Stimulated activated naive B cell treated with anti-CD40 and anti-IgM and Interleukin-4, amounts not matched to agents 10 μg/mL and 1 μg/mL and 100 μg/mL, for 72 hours (primary cell): ENCODE data around the gene SIX3.

Source experiments
- ATAC-seq, 2 donors: fragments of 150-1000 bp; cut with Tn5 transposase; replicated peaks; 2 replicates each; pipeline ENCODE4 v1.10.0; 2021; ENCODE audit warnings: moderate library complexity in 1 of 2
- DNase-seq: peaks from one replicate; pipeline ENCODE4 v3.0.0; 2021
- H3K27ac Mint-ChIP-seq: one replicate; pipeline ENCODE4 v1.8.0; 2022; ENCODE audit warnings: mild to moderate bottlenecking, mixed read lengths
- H3K27me3 Mint-ChIP-seq, 2 donors: one replicate each; pipeline ENCODE4 v1.8.0; 2022; ENCODE audit warnings: mixed read lengths in 2 of 2
- H3K36me3 Mint-ChIP-seq, 2 donors: one replicate each; pipeline ENCODE4 v1.8.0; 2022; ENCODE audit warnings: mixed read lengths in 2 of 2, mild to moderate bottlenecking in 1 of 2
- H3K4me1 Mint-ChIP-seq, 2 donors: one replicate each; pipeline ENCODE4 v1.8.0; 2022; ENCODE audit warnings: mixed read lengths in 2 of 2, mild to moderate bottlenecking in 1 of 2
- H3K4me3 Mint-ChIP-seq, 2 donors: one replicate each; pipeline ENCODE4 v1.8.0; 2022; ENCODE audit warnings: mild to moderate bottlenecking in 2 of 2, mixed read lengths in 2 of 2, moderate library complexity in 1 of 2
- H3K9me3 Mint-ChIP-seq, 2 donors: one replicate each; pipeline ENCODE4 v1.8.0; 2022; ENCODE audit warnings: mixed read lengths in 2 of 2, mild to moderate bottlenecking in 1 of 2

The SIX3 gene

DNA sequence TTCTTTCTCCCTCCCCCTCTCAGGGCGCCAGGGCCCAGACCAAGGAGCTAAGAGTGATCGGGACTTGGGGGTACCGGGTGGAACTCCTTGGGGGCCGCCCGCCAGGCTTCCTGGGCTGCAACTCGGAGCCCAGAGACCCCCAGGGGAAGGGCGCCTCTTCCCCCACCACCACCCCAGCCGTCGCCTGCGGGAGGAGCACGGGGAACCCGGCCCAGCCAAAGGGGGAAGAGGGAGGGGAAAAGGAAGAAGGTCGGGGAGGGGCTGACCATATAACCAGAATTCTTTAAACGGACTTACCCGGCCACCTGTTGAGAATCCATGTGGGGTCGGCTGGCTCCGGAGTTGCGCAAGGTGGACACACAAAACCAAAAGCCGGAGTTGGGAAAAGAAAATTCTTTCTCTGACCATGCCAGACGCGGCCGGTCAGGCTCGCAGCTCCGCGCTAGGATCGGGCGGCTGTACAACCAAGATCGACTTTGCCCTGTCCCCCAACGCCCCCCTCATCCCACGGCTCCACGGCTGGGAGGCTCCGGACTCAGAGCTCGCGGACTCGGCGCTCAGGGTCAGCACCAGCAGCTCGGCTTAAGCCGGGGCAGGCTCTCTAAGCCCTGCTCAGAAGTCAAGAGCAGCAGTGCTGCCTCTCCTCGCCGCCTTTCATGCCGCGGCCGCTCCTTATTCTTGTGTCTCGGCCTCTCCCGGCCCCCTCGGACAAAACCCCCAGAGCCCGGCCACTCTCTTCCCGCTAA is 6.3 kb upstream of the SIX3 start:
- DNase-seq, result no peak

DNA sequence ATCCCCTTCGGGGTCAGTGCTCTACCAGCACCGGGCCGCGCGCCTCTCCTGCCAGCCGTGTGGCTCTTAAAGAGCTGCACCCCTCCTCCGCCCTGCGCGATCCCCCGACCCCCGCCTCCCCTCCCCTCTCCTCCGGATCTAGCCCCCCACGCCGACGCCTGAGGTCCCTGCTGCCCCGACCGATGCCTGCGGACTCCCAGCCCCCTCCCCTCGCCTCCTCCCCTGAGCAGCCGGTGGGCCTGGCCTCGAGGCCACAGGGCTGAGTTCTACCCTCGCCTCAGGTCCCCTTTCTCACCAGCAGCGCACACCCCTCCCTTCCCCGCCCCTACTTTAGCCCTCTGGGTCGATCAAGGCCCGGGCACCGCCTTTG is 5.8 kb upstream of the SIX3 start:
- no peak for ATAC-seq

More for the DNA sequence above, 6.3 kb upstream of the SIX3 start:
- Mint-ChIP-seq H3K4me3 (peak overlapping the region; percentile 72 to 77), H3K9me3 (peaks cover 0 to 4% of the 10 kb centered on the region in 2 donors), H3K4me1 (peaks cover 45 to 81% of the 10 kb centered on the region in 2 donors), H3K36me3 (peaks cover 4% of the 10 kb centered on the region in 2 donors), H3K27me3 (peaks cover 78 to 96% of the 10 kb centered on the region in 2 donors), H3K27ac (peak overlapping the region; percentile 91)
- ATAC-seq, result no peak

DNA sequence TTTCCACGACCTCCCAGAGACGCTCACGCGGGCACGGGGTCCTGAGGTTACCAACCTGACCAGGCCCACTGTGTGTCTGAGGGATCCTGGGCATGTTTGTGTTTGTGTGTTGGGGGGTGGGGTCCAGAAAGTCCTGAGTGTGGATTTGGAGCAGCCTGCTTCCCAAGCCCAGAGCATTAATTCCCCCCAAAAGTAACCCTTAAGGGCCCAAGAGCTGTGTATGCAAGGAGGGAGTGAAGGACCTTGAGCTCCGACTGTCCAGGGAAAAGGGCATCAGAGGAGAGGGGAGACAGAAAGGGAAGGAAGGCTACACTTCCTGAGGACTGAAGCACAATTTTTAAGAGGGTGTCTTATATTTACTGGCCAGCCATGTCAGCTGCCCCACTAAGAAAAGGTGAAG is 5.2 kb upstream of the SIX3 start:
- H3K36me3 Mint-ChIP-seq, result peaks cover 4% of the 10 kb centered on the region in 2 donors
- H3K27ac Mint-ChIP-seq, result peak overlapping the region; percentile 83
- ATAC-seq (no peak), DNase-seq (no peak)
- H3K9me3 Mint-ChIP-seq, result peaks cover 0 to 4% of the 10 kb centered on the region in 2 donors
- no peak overlapping the region for H3K4me3 Mint-ChIP-seq
- H3K27me3 Mint-ChIP-seq, result peaks cover 76 to 96% of the 10 kb centered on the region in 2 donors
- H3K4me1 Mint-ChIP-seq, result peaks cover 44 to 82% of the 10 kb centered on the region in 2 donors

More for the DNA sequence above, 5.8 kb upstream of the SIX3 start:
- no peak for DNase-seq
- H3K36me3 Mint-ChIP-seq, result peaks cover 4% of the 10 kb centered on the region in 2 donors
- H3K4me3 Mint-ChIP-seq, result peak overlapping the region; percentile 72 to 77
- H3K27ac Mint-ChIP-seq, result peak overlapping the region; percentile 91
- peaks cover 42 to 81% of the 10 kb centered on the region in 2 donors for H3K4me1 Mint-ChIP-seq
- H3K27me3 Mint-ChIP-seq, result peaks cover 76 to 96% of the 10 kb centered on the region in 2 donors
- peaks cover 0 to 4% of the 10 kb centered on the region in 2 donors for H3K9me3 Mint-ChIP-seq

- Mint-ChIP-seq H3K36me3 (peaks cover 4% of the 10 kb centered on the region in 2 donors), H3K4me1 (peaks cover 44 to 87% of the 10 kb centered on the region in 2 donors), H3K9me3 (peaks cover 0 to 4% of the 10 kb centered on the region in 2 donors), H3K27ac (peak overlapping the region; percentile 56), H3K4me3 (peak overlapping the region; percentile 57 to 62), H3K27me3 (peaks cover 78 to 96% of the 10 kb centered on the region in 2 donors)
- no peak for ATAC-seq
- DNase-seq, result no peak
These were observed 4.5 kb upstream of the SIX3 start for GRCh38 chr2:44936715-44937687.

GRCh38 chr2:44937688-44938240 is 3.7 kb upstream of the SIX3 start:
- no peaks in the 10 kb centered on the region for H3K36me3 Mint-ChIP-seq
- no peak for ATAC-seq
- H3K4me1 Mint-ChIP-seq, result peaks cover 42 to 88% of the 10 kb centered on the region in 2 donors
- peak overlapping the region; percentile 57 to 66 for H3K4me3 Mint-ChIP-seq
- H3K27me3 Mint-ChIP-seq, result peaks cover 78 to 96% of the 10 kb centered on the region in 2 donors
- no peak for DNase-seq
- peaks cover 0 to 1% of the 10 kb centered on the region in 2 donors for H3K9me3 Mint-ChIP-seq
- H3K27ac Mint-ChIP-seq, result peak overlapping the region; percentile 25

- Mint-ChIP-seq H3K27ac (peak overlapping the region; percentile 71), H3K36me3 (peaks cover 0 to 2% of the 10 kb centered on the region in 2 donors), H3K4me1 (peaks cover 43 to 90% of the 10 kb centered on the region in 2 donors), H3K4me3 (peak overlapping the region; percentile 48 to 59), H3K9me3 (peaks cover 0 to 1% of the 10 kb centered on the region in 2 donors), H3K27me3 (peaks cover 78 to 96% of the 10 kb centered on the region in 2 donors)
- ATAC-seq, result no peak
- DNase-seq, result no peak
These were observed 3.0 kb upstream of the SIX3 start for GRCh38 chr2:44938287-44939105.

GRCh38 chr2:44939106-44940048 is 2.1 kb upstream of the SIX3 start:
- peak overlapping the region; percentile 15 to 24 for H3K4me3 Mint-ChIP-seq
- ATAC-seq (no peak), DNase-seq (no peak)
- peaks cover 76 to 96% of the 10 kb centered on the region in 2 donors for H3K27me3 Mint-ChIP-seq
- no peaks in the 10 kb centered on the region for H3K9me3 Mint-ChIP-seq
- peaks cover 41 to 90% of the 10 kb centered on the region in 2 donors for H3K4me1 Mint-ChIP-seq
- H3K27ac Mint-ChIP-seq, result peak overlapping the region; percentile 10
- peaks cover 0 to 2% of the 10 kb centered on the region in 2 donors for H3K36me3 Mint-ChIP-seq

- H3K36me3 Mint-ChIP-seq, result peaks cover 0 to 2% of the 10 kb centered on the region in 2 donors
- H3K4me3 Mint-ChIP-seq, result no peak overlapping the region
- ATAC-seq (no peak), DNase-seq (no peak)
- peak overlapping the region; percentile 10 for H3K27ac Mint-ChIP-seq
- H3K4me1 Mint-ChIP-seq, result peaks cover 43 to 90% of the 10 kb centered on the region in 2 donors
- peaks cover 77 to 96% of the 10 kb centered on the region in 2 donors for H3K27me3 Mint-ChIP-seq
- no peaks in the 10 kb centered on the region for H3K9me3 Mint-ChIP-seq
These were observed 1.4 kb upstream of the SIX3 start for GRCh38 chr2:44940049-44940494.

DNA sequence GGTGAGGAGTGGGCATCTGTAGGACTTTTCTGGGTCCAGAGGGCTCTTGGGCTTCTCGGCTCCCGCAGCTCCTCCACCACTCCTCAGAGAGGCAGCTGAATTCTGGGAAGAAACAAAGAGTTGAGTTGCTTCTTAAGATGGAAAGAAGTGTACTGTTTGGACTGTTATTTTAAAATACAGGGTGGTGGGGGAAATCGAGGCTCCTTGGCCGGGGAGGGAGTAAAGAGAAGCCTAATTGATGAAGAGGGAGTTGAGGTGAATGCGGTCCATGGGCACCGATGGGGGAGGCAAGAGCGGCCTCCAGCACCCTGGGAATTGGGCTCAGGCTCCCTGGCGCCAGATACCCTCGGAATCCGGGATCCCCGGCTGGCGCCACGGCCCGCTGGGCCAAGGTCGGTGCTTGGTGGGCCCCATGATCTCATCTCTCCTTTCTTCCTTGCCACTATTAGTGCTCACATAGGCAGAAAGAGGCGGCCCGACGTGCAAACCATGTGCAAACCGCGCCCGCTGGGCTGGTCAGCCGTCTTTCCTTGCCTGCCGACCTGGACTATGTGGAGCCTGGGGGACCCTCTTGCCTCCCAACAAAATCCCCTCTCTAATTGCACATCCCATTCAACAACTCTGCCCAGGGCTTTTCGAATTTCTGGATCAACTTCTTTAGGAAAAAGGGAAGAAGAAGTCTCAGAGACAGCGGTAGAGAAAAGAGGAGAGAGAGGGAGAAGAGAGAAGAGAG is 604 bp upstream of the SIX3 start:
- no peak for ATAC-seq
- H3K27ac Mint-ChIP-seq, result peak overlapping the region; percentile 83
- H3K9me3 Mint-ChIP-seq, result no peaks in the 10 kb centered on the region
- peak overlapping the region; percentile 79 to 82 for H3K4me3 Mint-ChIP-seq
- H3K36me3 Mint-ChIP-seq, result peaks cover 0 to 2% of the 10 kb centered on the region in 2 donors
- H3K4me1 Mint-ChIP-seq, result peaks cover 40 to 91% of the 10 kb centered on the region in 2 donors
- peaks cover 79 to 96% of the 10 kb centered on the region in 2 donors for H3K27me3 Mint-ChIP-seq
- no peak for DNase-seq

- no peak for DNase-seq
These were observed 965 bp downstream of the SIX3 start for GRCh38 chr2:44942304-44943030.

DNA sequence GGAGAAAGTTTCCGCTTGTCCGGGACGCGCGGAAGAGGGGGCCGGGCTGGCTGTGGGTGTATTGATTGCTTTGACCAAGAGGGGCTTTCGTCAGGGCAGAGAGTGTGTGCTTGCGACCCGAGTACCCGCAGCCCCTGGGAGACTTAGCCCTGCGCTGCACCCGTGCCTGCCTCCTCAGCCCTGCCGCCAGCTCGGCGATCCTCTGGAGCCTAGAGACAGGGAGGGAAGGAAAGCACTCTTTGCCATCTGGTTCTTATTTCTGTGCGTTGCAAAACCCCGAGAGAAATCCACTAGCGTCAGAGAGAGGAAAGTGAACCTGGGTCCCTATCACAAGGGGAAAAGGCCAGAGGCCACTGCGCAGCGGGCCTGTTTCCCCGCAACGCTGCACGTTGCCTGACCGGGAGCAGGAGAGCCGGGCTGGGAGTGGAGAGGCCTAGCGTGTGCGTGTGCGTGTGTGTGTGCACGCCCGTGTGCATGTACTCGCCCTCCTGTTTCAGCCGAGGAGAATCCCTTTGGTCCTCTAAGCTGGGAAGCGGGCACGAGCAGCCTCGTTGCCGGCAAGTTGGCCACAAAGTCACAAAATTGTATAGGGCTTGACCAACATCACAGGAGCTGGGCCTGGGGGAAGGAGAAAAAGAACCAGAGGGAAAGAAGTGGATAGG is 1.7 kb downstream of the SIX3 start:
- Mint-ChIP-seq H3K4me1 (peaks cover 38 to 70% of the 10 kb centered on the region in 2 donors), H3K4me3 (peak overlapping the region; percentile 79 to 82), H3K9me3 (no peaks in the 10 kb centered on the region), H3K36me3 (peaks cover 0 to 2% of the 10 kb centered on the region in 2 donors), H3K27ac (peak overlapping the region; percentile 48), H3K27me3 (peaks cover 84 to 95% of the 10 kb centered on the region in 2 donors)
- ATAC-seq, result no peak
- no peak for DNase-seq

More at GRCh38 chr2:44942304-44943030, 965 bp downstream of the SIX3 start:
- Mint-ChIP-seq H3K36me3 (peaks cover 0 to 2% of the 10 kb centered on the region in 2 donors), H3K27me3 (peaks cover 77 to 95% of the 10 kb centered on the region in 2 donors), H3K9me3 (no peaks in the 10 kb centered on the region), H3K4me1 (peaks cover 38 to 77% of the 10 kb centered on the region in 2 donors), H3K4me3 (peak overlapping the region; percentile 79 to 82), H3K27ac (peak overlapping the region; percentile 48)
- ATAC-seq, result no peak
